GM12872 (cell line): ENCODE results near the gene VASH2.

Experiments
- TF ChIP-seq, protein P1 (sequence below): IDR thresholded peaks from 3 replicates; pipeline ENCODE4 v1.5.1; 2011; ENCODE audit warnings: low read depth, mild to moderate bottlenecking, low read length, moderate library complexity; ENCODE audit not compliant: insufficient read depth

The VASH2 gene

DNA sequence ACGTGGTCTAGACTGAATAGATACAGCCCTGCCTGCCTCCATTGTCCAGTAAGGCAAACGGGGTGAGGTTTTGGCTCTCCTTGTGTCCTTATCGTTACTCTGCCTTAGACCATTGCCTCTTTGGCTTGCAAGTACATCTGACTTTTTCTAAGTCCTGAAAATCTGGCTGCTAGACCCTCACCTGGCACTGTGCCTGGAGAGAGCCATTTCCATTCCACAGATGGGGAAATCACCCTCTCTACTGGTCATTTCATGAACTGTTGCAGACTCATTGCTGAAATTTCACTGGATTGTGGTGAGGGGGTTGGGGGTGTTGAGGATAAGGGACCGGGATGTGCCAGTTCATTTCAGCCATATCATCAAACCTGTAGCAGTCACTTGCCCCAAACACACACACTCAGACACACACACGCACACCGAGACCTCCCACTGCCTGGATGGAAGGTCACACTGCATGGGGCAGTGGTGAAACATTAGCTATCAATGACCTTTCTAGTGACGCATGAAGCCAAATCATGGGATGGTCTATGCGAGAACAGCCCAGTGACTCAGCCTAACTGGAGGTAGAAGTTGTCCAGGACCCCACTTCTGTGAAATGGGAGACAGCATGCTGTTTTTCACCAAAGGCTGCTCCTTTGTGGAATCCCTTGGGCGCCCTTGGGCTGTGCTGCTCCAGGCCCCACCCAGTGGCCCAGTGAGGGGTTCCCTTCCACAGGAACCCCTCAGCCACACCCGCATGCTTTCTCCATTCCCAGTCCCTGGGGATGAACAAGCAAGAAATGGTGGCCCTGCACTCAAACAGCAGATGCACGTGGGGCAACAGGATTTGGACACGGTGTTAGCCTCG lies 34.9 kb upstream of the VASH2 start:
- TF ChIP-seq, protein P1, sequence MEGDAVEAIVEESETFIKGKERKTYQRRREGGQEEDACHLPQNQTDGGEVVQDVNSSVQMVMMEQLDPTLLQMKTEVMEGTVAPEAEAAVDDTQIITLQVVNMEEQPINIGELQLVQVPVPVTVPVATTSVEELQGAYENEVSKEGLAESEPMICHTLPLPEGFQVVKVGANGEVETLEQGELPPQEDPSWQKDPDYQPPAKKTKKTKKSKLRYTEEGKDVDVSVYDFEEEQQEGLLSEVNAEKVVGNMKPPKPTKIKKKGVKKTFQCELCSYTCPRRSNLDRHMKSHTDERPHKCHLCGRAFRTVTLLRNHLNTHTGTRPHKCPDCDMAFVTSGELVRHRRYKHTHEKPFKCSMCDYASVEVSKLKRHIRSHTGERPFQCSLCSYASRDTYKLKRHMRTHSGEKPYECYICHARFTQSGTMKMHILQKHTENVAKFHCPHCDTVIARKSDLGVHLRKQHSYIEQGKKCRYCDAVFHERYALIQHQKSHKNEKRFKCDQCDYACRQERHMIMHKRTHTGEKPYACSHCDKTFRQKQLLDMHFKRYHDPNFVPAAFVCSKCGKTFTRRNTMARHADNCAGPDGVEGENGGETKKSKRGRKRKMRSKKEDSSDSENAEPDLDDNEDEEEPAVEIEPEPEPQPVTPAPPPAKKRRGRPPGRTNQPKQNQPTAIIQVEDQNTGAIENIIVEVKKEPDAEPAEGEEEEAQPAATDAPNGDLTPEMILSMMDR = peak; percentile 43; the same call in 2 of the 3 replicates

DNA sequence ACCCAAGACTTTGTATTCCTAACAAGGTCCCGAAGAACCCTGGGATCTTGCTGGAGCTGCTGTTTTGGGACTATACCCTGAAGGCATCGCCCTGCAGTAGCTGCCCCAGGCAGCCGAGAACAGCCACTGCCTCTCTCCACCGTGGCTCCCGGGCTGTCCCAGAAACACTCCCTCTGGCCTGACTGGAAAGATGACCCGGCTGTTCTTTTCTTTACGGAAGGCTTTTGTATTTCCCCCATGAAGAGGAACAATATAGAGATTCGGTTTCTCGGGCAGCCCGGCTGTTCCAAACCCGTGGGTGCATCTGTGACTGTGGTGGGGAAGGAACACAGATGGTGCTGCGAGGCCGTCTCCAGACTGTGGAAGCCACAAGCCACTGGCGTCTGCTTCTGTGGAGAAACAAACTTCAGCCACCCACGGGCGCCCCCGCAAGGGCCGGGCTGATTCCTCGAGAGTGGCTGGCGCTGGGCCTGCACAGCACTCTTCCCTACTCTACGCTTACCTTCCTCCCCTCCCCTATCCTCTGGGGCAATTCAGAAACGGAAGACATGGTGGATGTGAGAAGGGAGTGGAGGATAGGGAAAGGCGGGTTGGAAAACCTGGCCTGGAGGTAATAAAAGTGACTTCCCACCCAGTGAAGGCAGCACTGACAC lies 33.7 kb upstream of the VASH2 start:
- TF ChIP-seq, protein P1 = no peak

DNA sequence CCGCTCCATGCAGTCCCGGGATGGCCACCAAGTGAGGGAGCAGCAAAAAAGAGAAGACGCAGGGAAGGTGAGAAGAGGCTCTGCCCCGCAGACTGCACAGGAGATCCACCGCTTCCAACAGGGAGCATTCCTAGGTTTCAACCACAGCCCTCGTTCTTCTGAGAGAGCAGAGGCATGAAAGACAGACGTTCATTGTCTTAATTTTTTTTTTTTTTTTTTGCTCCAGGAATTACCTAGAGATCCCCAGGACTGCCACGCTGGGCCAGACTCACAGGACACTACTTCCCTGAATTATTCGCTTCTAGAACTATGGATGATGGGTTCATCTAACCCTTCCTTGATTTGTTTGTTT lies 33.2 kb upstream of the VASH2 start:
- TF ChIP-seq, protein P1 = no peak

DNA sequence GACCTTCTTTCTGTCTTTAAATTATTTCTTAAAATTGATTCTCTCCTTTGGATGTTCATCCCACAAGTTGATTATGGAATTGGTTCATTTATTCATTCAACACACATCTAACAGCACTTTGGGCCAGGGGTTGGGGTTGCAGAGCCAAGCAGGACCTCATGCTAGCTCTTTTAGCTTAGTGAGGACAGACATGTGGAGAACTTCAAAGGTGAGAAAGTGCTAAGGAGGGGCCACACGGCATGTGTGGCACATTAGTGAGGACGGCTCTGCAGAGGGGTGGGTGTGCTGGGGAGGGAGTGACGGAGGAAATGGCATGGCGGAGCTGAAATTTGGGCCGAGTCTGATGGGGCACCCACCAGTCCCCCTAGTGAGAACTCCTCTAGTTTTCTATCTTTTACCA lies 32.5 kb upstream of the VASH2 start:
- TF ChIP-seq, protein P1 = no peak

DNA sequence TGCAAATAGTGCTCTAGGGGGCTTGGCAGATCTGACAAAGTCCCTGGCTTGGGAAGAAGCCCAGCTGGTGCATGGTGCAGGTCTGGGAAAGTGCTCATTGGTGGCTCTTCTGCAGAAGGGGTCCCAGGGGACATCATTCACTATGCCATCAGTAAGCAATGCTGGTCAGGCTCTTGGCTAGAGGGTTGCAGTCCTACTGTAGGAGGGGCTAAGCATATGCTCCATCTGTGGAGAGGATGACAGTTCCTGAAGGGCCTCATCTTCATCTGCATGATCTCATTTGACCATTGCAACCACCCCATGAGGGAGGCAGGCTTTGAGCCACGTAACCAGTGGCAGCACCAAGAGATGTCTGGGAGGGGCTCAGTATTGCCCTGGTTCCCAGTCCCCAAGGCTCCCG lies 31.5 kb upstream of the VASH2 start:
- TF ChIP-seq, protein P1 = no peak

DNA sequence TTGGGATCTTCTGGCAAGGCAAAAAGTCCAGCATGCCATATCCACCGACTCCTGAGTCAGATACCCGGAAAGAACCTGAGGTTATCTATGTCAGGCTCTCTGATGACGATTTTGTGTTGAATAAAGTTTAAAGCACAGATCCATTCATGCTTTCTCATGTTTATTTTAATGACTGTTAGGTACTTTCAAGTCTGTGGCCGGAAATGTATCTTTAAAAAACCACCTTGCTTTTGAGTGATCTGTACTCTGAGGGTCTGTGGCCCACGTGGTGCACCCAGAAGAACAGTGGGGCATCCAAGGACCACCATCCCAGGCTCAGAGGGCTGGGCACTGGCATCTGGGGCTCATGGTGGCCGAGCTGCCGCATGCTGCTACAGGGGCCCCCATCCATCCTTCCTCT lies 30.1 kb upstream of the VASH2 start:
- TF ChIP-seq, protein P1 = no peak

DNA sequence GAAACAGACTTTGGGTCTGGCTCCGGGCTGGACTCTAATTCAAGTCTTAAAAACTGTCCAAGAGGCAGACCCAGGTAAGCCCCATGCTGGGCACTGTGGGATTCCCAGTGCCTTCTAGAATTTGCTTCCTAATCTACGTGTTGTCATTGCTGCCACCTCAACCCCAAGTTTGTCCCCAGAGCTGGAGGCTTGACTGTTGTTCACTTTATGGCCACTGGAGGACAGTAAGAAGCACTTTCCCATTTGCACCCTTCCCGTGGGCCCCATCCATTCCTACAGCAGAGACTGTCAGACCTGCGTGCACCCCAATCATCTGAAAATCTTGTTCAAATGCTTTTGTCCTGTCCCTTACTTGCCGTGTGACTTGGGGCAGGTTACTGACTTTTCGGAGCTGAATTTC lies 29.4 kb upstream of the VASH2 start:
- TF ChIP-seq, protein P1 = peak; percentile 81
